Activated naive CD8-positive, alpha-beta T cell treated with anti-CD3 and anti-CD28 coated beads for 36 hours (primary cell): ENCODE data around the gene FBXO4. TPM values are rescaled to one million over a fixed set of nuclear protein-coding genes. Genes with fewer than 3 reads are reported as not detected.

Experiments used
- DNase-seq: peaks from one replicate; pipeline ENCODE4 v3.0.0; 2021
- H3K27ac Mint-ChIP-seq: one replicate; pipeline ENCODE4 v1.8.0; 2022; ENCODE audit warnings: mild to moderate bottlenecking, moderate library complexity, mixed read lengths
- H3K27me3 Mint-ChIP-seq: one replicate; pipeline ENCODE4 v1.8.0; 2022; ENCODE audit warnings: mild to moderate bottlenecking, mixed read lengths
- H3K36me3 Mint-ChIP-seq: one replicate; pipeline ENCODE4 v1.8.0; 2021; ENCODE audit warnings: mild to moderate bottlenecking, mixed read lengths
- H3K4me1 Mint-ChIP-seq: one replicate; pipeline ENCODE4 v1.8.0; 2021; ENCODE audit warnings: mixed read lengths
- H3K4me3 Mint-ChIP-seq: one replicate; pipeline ENCODE4 v1.8.0; 2022; ENCODE audit warnings: mild to moderate bottlenecking, moderate library complexity, mixed read lengths
- H3K9me3 Mint-ChIP-seq: one replicate; pipeline ENCODE4 v1.8.0; 2022; ENCODE audit warnings: mixed read lengths
- total RNA-seq, 2 experiments: library from RNA; stranded (reverse); gene quantifications; one replicate each; pipeline ENCODE4 v1.2.3, GENCODE V29; 2021

The FBXO4 gene
- total RNA-seq, 2 experiments from 2014 or later, result 16.2 to 18.3 TPM

DNA sequence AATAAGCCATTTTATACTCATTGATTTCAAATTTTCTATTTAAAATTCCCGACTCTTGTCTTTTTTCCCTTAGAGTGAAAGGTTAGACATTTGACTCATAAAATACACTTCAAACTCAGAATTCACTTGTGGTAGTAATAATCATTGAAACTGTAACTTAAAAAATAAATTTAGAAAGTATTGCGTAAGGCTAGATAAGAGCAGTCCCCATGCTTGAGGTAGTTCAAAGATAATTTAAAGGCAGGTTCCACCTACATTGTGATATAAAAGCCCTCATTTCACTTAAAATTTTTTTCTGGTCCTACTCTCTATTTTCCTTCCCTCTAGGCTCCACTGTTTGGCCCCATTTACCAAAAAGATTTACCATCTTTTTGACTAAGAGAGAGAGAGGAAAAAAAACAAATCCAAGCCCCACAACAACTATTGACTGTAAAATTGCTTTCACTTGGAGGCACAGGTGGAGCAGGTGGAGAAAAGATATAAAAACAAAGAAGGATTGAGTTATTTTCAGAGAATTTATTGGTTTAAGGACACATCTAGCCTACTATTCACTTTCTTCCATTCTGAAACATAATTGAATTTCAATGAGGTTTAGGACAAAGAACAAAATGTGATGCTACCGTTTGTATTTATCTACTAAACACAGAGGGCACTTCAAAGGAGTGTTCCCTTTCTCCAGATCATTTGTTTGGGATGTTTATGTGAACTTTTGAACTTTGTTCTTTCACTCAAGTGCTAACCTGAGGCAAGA is 61.0 kb downstream of the FBXO4 start:
- peaks cover 7% of the 10 kb centered on the region for H3K9me3 Mint-ChIP-seq
- peaks cover 19% of the 10 kb centered on the region for H3K27me3 Mint-ChIP-seq
- no peak for DNase-seq
- no peak overlapping the region for H3K4me3 Mint-ChIP-seq
- H3K4me1 Mint-ChIP-seq, result no peaks in the 10 kb centered on the region
- H3K27ac Mint-ChIP-seq, result no peak overlapping the region
- no peaks in the 10 kb centered on the region for H3K36me3 Mint-ChIP-seq

Other genes with a start within 250 kb of the FBXO4 start
- gene OXCT1, start 54.9 kb upstream of the FBXO4 start, total RNA-seq, result 10 to 100 TPM; 77.5 to 80.6 TPM
- gene RIMOC1, start 20.9 kb upstream of the FBXO4 start, total RNA-seq, result 10 to 100 TPM; 31.0 to 31.5 TPM